Measurements from ENCODE around the gene PRDM15. TPM values are rescaled to one million over a fixed set of nuclear protein-coding genes. Genes with fewer than 3 reads are reported as not detected.

Gene PRDM15
- total RNA-seq, 1 donor from 2014 or later: 20.5 TPM

- H3K36me3 ChIP-seq: peaks cover 7 to 20% of the 10 kb centered on the region in 2 donors
- no peak overlapping the region for H3K4me3 ChIP-seq
- no peak for DNase-seq (ENCODE audit: low spot score in 2 of 2)
- no peak overlapping the region for H3K27ac ChIP-seq
- no peaks in the 10 kb centered on the region for H3K27me3 ChIP-seq
- intact Hi-C loops (cut with DNase I): no loop called here
- no peaks in the 10 kb centered on the region for H3K9me3 ChIP-seq
- H3K4me1 ChIP-seq: no peaks in the 10 kb centered on the region
- no peak for TF ChIP-seq CTCF (IDR thresholded peaks at IDR 0.05)
Observed at GRCh38 chr21:41830764-41831452, 48.2 kb downstream of the PRDM15 start.

- Histone ChIP-seq H3K27me3 (no peaks in the 10 kb centered on the region), H3K4me3 (no peak overlapping the region), H3K36me3 (peaks cover 5 to 15% of the 10 kb centered on the region in 2 donors), H3K4me1 (no peaks in the 10 kb centered on the region), H3K27ac (no peak overlapping the region), H3K9me3 (no peaks in the 10 kb centered on the region)
- no peak for DNase-seq (ENCODE audit: low spot score in 2 of 2)
- intact Hi-C loops (cut with DNase I): no loop called here
- TF ChIP-seq CTCF (IDR thresholded peaks at IDR 0.05): no peak
Observed at GRCh38 chr21:41830145-41830707, 48.9 kb downstream of the PRDM15 start.

- Histone ChIP-seq H3K4me1 (no peaks in the 10 kb centered on the region), H3K9me3 (no peaks in the 10 kb centered on the region), H3K27me3 (no peaks in the 10 kb centered on the region), H3K27ac (no peak overlapping the region), H3K36me3 (peaks cover 2 to 3% of the 10 kb centered on the region in 2 donors), H3K4me3 (no peak overlapping the region)
- no peak for TF ChIP-seq CTCF (IDR thresholded peaks at IDR 0.05)
- intact Hi-C loops (cut with DNase I): no loop called here
- DNase-seq (ENCODE audit: low spot score in 2 of 2): no peak
Observed at GRCh38 chr21:41828884-41829360, 50.2 kb downstream of the PRDM15 start.

- Histone ChIP-seq H3K36me3 (peaks cover 0 to 3% of the 10 kb centered on the region in 2 donors), H3K4me1 (no peaks in the 10 kb centered on the region), H3K9me3 (no peaks in the 10 kb centered on the region), H3K27me3 (no peaks in the 10 kb centered on the region), H3K4me3 (no peak overlapping the region), H3K27ac (no peak overlapping the region)
- intact Hi-C loops (cut with DNase I): no loop called here
- DNase-seq (ENCODE audit: low spot score in 2 of 2): no peak
- TF ChIP-seq CTCF (IDR thresholded peaks at IDR 0.05): no peak
Observed at GRCh38 chr21:41827951-41828883, 50.9 kb downstream of the PRDM15 start.

- TF ChIP-seq CTCF (IDR thresholded peaks at IDR 0.05): no peak
- no peak for DNase-seq (ENCODE audit: low spot score in 2 of 2)
- Histone ChIP-seq H3K27me3 (no peaks in the 10 kb centered on the region), H3K27ac (no peak overlapping the region), H3K4me1 (no peaks in the 10 kb centered on the region), H3K4me3 (no peak overlapping the region), H3K9me3 (no peaks in the 10 kb centered on the region), H3K36me3 (peaks cover 0 to 3% of the 10 kb centered on the region in 2 donors)
- intact Hi-C loops (cut with DNase I): no loop called here
Observed at GRCh38 chr21:41825881-41826280, 53.3 kb downstream of the PRDM15 start.

All from ascending aorta (tissue), 2 donors.